MG63 (cell line): ENCODE measurements around the gene BIVM. TPM values are rescaled to one million over a fixed set of nuclear protein-coding genes. Genes with fewer than 3 reads are reported as not detected.

Experiments
- DNase-seq: peaks from one replicate; pipeline ENCODE4 v3.0.0-alpha.2; 2020
- H3K27me3 ChIP-seq: fragments of 250-450 bp; sonication (Bioruptor Pico); 2 replicates; pipeline ENCODE4 v1.5.1; 2020; ENCODE audit warnings: mild to moderate bottlenecking, moderate library complexity
- H3K36me3 ChIP-seq: fragments of 250-450 bp; sonication (Bioruptor Pico); 2 replicates; pipeline ENCODE4 v1.5.1; 2020; ENCODE audit warnings: mild to moderate bottlenecking, moderate library complexity
- H3K4me3 ChIP-seq: fragments of 250-450 bp; sonication (Bioruptor Pico); 2 replicates; pipeline ENCODE4 v1.5.1; 2020; ENCODE audit warnings: mild to moderate bottlenecking, moderate library complexity
- H3K9me3 ChIP-seq: fragments of 250-450 bp; sonication (Bioruptor Pico); 2 replicates; pipeline ENCODE4 v1.5.1; 2020; ENCODE audit warnings: mild to moderate bottlenecking, moderate library complexity
- total RNA-seq: library from RNA; depleted of rRNA; stranded (reverse); fragments of >200 nt; shearing (Covaris generic); gene quantifications from 2 replicates; pipeline ENCODE4 v1.2.3, GENCODE V29; 2014; ENCODE audit warnings: low replicate concordance

The BIVM gene
- total RNA-seq, 1 experiment from 2014 or later, result 12.8 TPM

DNA sequence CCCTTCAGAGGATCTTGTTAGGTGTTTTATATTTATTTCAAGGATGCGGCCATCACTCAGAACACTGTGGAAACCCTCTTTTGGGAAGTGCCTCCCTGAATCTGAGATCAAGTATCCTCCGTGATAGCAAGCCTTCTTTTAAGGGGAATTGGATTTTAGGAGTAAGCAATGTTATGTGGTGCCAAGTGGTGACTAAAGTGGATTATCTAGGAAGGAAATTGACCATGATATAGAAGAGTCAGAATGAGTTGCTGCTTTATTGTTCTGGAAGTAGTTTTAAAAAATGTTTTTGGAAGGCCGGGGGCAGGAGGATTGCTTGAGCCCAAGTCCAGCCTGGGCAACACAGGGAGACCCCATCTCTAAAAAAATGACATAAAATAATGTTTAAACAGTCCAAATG lies 53.6 kb downstream of the BIVM start:
- Histone ChIP-seq H3K4me3 (no peak overlapping the region), H3K9me3 (no peaks in the 10 kb centered on the region), H3K36me3 (peaks cover 39% of the 10 kb centered on the region), H3K27me3 (no peaks in the 10 kb centered on the region)
- DNase-seq, result no peak

DNA sequence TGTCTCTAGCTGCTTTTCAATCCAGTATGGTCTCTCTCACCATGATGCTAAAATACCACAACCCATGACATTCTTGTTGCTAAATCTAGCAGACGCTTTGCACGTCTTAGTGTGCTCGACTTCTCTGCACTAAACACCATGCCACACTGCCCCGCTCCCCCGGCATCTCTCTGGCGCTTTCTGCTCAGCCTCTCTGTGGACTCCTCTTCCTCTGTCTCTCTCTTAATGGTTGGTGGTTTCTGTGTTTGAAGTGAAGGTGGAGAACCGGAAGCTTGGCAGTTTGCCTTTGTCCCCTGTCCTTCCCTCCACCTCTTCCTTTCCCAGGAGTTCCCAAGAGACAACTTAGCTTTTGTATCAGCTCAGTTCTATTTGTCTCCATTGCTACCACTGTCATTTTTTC lies 55.8 kb downstream of the BIVM start:
- no peaks in the 10 kb centered on the region for H3K9me3 ChIP-seq
- no peaks in the 10 kb centered on the region for H3K27me3 ChIP-seq
- peaks cover 56% of the 10 kb centered on the region for H3K36me3 ChIP-seq
- no peak overlapping the region for H3K4me3 ChIP-seq
- no peak for DNase-seq

DNA sequence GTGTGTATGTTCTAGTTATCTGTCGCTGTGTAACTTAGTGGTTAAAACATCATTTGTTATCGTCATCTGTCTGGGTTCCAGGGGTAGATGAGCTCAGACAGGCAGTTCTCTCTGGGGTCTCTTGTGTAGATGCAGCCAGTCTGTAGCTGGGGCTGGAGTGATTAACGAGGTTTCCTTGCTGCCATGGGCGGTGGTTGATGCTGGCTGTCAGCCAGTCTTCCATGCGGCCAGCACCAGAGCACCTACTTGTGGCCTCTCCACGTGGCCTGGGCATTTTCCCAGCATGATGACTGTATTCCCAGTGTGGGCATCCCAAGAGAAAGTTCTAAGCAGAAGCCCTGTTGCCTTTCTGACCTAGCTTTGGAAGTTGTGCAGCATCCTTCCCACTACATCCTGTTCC lies 57.6 kb downstream of the BIVM start:
- H3K4me3 ChIP-seq, result no peak overlapping the region
- H3K9me3 ChIP-seq, result no peaks in the 10 kb centered on the region
- no peaks in the 10 kb centered on the region for H3K27me3 ChIP-seq
- DNase-seq, result peak; percentile 40
- peaks cover 70% of the 10 kb centered on the region for H3K36me3 ChIP-seq

DNA sequence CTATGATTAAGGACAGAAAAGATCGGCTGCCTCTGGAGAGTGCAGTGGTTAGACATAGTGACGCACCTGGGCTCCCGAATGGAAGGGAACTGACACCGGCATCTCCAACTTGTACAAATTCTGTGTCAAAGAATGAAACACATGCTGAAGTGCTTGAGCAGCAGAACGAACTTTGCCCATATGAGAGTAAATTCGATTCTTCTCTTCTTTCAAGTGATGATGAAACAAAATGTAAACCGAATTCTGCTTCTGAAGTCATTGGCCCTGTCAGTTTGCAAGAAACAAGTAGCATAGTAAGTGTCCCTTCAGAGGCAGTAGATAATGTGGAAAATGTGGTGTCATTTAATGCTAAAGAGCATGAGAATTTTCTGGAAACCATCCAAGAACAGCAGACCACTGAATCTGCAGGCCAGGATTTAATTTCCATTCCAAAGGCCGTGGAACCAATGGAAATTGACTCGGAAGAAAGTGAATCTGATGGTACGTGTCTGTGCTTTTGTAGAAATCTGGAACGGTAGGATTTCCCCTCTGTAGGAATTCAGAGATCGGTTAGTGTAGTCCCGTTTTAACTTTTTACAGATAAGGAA lies 63.8 kb downstream of the BIVM start:
- 0 out of 2 replicates have a peak, but pooled peaks cover 1% of the 10 kb centered on the region for H3K9me3 ChIP-seq
- no peak overlapping the region for H3K4me3 ChIP-seq
- H3K36me3 ChIP-seq, result peaks cover 77% of the 10 kb centered on the region
- H3K27me3 ChIP-seq, result no peaks in the 10 kb centered on the region
- no peak for DNase-seq

DNA sequence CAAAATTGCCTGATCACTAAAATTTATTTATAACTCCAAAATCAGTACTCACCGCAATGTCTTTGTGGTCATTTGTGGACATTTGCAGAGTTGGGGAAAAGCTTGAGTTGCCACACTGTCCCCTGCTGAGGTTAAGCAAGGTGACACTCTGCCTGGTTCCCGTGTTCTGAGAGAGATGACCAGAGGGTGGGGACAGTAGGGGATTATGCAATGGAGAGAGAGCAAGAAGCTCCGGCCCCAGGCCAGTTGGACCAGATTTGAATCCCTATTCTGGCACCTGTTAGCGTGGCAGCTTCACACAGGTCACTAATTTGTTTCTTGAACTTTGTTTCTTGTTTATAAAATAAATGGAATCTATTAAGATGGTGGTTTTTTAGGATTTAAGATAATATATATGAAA lies 64.7 kb downstream of the BIVM start:
- Histone ChIP-seq H3K36me3 (peaks cover 74% of the 10 kb centered on the region), H3K9me3 (0 out of 2 replicates have a peak, but pooled peaks cover 1% of the 10 kb centered on the region), H3K4me3 (no peak overlapping the region), H3K27me3 (no peaks in the 10 kb centered on the region)
- DNase-seq, result no peak

DNA sequence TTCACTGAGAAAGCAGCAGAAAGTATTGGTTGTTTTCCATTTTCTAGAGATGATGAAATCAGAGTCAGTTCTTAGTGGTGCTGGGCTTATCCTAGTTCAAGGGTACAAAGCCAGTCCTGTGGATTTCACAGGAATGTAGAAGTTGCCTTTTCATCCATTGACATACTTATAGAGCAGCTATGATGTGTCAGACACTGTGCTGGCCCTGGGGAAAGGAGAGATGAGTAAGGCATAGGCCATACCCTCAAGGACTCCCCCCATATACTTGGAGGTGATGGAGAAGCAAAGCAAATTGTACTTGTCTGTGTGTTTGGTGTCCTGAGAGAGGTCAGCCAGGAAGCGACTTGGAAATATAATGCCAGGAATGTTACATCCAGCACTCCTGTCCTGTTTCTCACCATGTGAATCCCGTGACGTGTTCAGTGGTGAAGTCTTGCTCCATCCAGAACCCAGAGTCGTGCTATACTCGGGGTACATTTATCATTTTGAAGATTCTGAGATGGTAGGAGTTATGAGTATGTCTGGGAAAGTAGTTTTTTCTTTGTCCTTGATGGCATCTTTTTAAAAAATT lies 69.5 kb downstream of the BIVM start:
- Histone ChIP-seq H3K4me3 (no peak overlapping the region), H3K9me3 (0 out of 2 replicates have a peak, but pooled peaks cover 1% of the 10 kb centered on the region), H3K27me3 (no peaks in the 10 kb centered on the region), H3K36me3 (peaks cover 57% of the 10 kb centered on the region)
- DNase-seq, result no peak

DNA sequence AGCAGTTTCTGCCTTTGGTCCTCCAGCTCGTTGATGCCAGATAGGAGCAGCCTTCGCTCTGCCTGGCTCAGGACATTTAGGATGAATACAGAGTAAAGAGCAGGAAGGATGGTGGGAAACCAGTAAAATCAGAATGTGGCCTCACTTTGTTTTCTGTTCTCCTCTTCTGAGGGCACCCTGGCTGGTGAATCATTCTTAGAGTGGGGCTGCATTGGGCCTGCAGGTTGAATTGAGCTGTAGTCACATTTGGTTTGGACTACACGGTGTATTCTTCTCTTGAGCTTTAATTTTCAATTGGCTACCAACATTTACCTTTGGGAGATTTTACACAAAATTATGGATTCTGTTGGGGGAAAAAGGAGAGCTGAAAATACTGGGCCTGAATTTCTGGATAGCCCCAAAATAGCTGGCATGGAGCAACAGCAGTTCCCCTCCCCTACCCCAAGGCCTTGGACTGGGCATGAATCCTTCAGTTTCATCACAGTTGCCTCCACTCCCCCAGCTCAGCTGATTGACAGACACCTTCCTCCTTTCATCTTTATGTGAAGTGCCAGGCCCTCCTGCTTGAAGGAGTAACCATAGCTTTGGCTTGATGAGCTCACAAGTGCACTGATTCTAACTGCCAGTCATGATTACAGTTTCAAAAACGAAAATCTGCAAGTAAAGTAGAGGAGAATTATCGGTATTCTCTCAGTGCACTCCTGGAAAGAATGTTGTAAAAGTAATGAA lies 71.2 kb downstream of the BIVM start:
- H3K27me3 ChIP-seq, result no peaks in the 10 kb centered on the region
- H3K9me3 ChIP-seq, result no peaks in the 10 kb centered on the region
- no peak overlapping the region for H3K4me3 ChIP-seq
- peaks cover 54% of the 10 kb centered on the region for H3K36me3 ChIP-seq
- no peak for DNase-seq

DNA sequence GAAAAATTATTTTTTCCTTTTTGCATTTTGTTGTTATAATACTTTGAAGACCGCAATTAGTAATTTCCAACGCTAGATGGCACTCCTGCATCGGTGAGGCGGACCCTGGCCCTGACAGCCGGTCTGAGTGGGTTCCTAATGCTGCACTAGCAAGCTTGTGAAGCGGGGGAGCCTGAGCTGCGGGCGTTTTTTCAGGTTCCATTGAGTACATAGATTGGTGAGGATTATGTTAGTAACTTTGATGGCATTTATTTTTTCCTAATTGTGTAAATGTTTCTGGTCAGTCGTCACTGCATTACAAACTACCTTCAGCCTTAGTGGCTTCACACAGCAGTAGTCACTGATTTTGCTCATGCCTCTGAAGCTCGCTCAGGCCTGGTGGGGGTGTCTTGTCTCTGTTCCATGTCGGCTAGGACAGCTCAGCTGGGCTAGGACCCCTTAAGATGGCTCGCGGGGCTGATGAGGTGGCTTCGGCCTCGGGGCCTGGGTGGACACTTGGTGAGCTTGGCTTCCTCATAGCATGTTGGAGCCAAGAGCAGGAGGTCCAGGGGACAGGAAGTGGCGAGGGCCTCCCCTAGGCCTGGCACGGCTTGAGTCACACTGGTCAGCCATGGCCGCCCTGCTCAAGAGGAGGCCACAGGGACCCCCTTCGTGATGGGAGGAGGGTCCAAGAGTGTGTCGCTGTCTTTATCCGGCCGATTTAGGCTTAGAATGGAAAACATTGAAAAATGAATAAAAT lies 71.9 kb downstream of the BIVM start:
- peak; percentile 36 for DNase-seq
- Histone ChIP-seq H3K27me3 (no peaks in the 10 kb centered on the region), H3K4me3 (no peak overlapping the region), H3K9me3 (no peaks in the 10 kb centered on the region), H3K36me3 (peaks cover 54% of the 10 kb centered on the region)

DNA sequence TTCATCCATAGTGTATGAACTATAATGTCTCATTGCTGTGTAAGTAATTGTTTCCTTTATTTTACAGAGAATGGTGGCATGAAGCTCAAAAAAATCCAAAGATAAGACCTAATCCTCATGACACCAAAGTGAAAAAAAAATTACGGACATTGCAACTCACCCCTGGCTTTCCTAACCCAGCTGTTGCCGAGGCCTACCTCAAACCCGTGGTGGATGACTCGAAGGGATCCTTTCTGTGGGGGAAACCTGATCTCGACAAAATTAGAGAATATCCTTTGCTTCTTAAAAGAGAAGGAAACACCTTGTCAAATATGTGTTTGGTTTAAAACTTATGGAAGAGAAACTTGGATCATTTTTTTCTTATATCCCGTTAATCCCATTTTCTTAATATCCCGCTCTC lies 73.2 kb downstream of the BIVM start:
- DNase-seq, result no peak
- Histone ChIP-seq H3K4me3 (no peak overlapping the region), H3K36me3 (peaks cover 56% of the 10 kb centered on the region), H3K9me3 (no peaks in the 10 kb centered on the region), H3K27me3 (no peaks in the 10 kb centered on the region)

DNA sequence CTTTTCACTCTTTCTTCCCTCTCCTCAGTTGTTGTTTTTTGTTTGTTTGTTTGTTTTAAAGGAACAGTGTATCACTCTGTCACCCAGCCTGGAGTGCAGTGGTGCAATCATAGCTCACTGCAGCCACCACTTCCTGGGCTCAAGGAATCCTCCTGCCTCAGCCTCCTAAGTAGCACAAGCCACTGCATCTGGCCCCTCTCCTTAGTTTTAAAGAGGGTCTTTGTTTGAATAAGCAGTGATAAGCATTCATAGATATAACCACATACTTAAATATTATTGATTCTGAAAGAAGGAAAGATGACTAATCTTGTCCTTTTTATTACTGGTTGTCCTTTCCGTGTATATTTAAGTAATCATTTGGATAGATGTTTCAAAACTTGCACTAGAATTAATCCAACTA lies 73.6 kb downstream of the BIVM start:
- Histone ChIP-seq H3K9me3 (no peaks in the 10 kb centered on the region), H3K27me3 (no peaks in the 10 kb centered on the region), H3K4me3 (no peak overlapping the region), H3K36me3 (peaks cover 56% of the 10 kb centered on the region)
- no peak for DNase-seq

DNA sequence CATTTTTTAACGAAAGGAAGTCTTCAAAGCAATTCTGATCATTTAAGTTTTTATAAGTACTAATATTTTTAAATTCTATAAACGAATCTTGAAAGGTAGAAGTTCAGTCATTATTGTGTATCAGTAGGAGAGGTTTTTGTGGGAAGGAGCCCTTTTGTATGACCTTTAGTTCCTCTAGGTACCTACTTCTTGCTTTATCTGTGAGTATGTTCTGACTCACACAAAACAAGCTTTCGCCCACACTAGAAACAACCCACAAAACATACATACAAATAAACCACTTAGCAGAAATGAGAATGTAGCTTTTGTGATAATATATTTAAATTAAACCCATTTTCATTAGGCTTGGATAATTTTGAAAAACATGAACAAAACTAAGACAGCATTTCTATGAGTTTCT lies 74.7 kb downstream of the BIVM start:
- no peaks in the 10 kb centered on the region for H3K9me3 ChIP-seq
- H3K4me3 ChIP-seq, result no peak overlapping the region
- no peak for DNase-seq
- no peaks in the 10 kb centered on the region for H3K27me3 ChIP-seq
- H3K36me3 ChIP-seq, result peaks cover 52% of the 10 kb centered on the region

DNA sequence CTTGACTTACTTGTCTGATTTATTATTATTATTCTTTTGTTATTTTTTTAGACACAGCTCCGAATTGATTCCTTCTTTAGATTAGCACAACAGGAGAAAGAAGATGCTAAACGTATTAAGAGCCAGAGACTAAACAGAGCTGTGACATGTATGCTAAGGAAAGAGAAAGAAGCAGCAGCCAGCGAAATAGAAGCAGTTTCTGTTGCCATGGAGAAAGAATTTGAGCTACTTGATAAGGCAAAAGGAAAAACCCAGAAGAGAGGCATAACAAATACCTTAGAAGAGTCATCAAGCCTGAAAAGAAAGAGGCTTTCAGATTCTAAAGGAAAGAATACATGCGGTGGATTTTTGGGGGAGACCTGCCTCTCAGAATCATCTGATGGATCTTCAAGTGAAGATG lies 76.3 kb downstream of the BIVM start:
- H3K9me3 ChIP-seq, result no peaks in the 10 kb centered on the region
- no peak for DNase-seq
- no peaks in the 10 kb centered on the region for H3K27me3 ChIP-seq
- H3K36me3 ChIP-seq, result peaks cover 45% of the 10 kb centered on the region
- no peak overlapping the region for H3K4me3 ChIP-seq

DNA sequence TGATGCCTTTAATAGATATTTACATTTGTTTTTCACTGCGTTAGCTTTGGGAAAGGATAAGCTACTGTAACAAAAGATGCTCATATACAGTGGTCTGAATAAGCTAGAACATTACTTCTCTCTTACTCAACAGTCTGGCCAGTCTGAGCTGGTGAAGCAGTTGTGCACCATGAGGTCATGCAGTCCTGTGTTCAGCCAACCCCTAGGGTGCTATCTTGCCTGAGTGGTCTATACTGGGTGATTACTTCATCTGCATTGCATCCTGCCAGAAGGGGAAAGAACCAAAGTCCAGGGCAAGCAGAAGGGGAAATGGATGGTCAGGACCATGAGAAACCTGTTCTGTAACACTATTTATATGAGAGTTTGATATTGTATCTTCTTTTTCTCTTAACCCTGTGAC lies 78.4 kb downstream of the BIVM start:
- H3K36me3 ChIP-seq, result peaks cover 31% of the 10 kb centered on the region
- no peaks in the 10 kb centered on the region for H3K27me3 ChIP-seq
- no peaks in the 10 kb centered on the region for H3K9me3 ChIP-seq
- no peak for DNase-seq
- H3K4me3 ChIP-seq, result no peak overlapping the region

DNA sequence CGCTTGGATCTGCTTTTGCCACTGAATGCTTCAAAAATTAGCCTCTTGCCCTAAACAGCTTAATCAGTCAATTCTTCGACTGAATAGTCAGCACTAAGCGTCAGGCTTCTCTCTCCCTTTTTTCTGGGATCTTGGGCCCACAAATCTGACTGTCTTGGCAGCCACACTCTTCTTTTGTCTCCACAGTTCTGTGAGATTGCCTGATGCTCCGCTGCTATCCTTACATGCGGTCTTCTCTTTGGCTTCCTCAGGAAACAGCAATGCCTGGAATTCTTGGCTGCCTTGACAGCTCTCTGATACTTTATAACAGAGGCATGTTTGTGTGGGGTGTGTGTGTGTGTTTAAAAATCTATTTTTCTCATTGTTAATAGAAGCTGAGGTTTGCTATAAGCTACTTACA lies 79.6 kb downstream of the BIVM start:
- DNase-seq, result no peak
- Histone ChIP-seq H3K27me3 (no peaks in the 10 kb centered on the region), H3K36me3 (peaks cover 25% of the 10 kb centered on the region)

DNA sequence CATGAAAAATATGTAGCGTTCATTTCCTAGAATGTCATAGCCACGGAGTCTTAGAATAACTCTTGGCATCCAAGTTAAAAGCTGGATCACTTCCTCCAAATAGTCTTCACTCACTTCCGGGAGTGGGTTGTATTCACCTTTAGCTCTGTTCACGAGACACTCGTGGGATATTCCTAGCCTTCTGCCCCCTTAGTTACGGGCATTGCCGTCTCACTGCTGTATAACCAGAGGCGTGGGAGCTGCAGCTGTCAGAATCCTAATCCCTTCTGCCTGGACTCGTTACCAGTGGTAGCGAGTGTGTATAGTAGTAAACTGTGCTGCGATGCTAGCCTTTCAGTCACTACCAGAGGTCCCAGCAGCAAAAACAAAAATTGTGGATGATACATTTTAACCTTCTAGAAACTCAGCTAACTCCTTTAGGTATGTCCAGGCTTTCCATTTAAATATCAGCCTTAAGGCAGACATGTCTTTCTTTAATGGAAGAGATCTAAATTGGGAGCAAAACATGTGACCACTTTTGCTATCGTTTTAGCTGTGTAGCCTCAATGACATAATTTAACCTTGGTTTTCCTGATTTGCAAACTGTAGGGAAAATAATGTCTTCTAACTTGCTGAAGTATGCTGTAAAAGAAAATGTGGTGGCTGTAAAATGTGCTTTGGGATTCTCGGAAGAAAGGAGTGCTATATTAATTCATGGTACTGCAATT lies 81.0 kb downstream of the BIVM start:
- no peak overlapping the region for H3K4me3 ChIP-seq
- H3K9me3 ChIP-seq, result no peaks in the 10 kb centered on the region
- peaks cover 14% of the 10 kb centered on the region for H3K36me3 ChIP-seq
- H3K27me3 ChIP-seq, result no peaks in the 10 kb centered on the region
- DNase-seq, result no peak

More for the DNA sequence above, 79.6 kb downstream of the BIVM start:
- H3K9me3 ChIP-seq, result no peaks in the 10 kb centered on the region
- H3K4me3 ChIP-seq, result no peak overlapping the region

DNA sequence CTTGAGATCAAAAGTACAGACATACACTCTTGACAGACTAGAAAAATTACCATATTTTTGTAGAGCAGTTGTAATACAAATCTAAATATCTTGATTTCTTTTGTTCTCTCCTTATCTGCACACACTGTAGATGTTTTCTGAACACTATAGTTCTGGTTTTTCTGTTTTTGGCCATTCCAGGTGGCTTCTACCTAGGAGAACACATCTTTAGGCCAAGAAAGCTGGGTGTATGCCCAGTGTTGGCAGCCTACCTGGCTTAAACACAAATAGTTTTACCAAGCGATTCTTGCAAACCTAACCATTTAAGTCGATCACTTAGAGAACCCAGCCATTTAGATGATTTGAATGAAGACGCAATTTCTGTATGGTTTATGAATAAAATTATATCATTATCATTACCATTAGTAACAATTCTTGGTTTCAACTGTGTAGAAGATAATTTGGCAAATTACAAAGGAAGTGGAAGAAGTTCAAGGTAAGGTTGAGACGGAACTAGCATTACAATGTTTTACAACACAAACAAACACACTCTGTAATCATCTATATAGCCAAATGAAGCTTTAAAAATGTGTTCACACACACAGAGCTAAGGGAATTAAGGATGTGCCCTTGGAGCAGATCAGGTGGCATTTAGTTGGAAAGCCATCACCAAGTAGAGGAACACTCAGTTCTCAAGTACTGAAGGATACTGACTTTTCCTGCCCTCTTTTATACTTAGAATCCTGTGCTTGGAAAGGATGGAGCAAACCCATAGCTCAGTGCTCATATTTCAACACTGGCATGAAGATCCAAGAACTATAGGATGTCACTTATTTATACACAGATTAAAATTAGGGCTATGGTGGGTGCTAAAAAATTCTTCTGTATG lies 83.1 kb downstream of the BIVM start:
- no peaks in the 10 kb centered on the region for H3K9me3 ChIP-seq
- H3K36me3 ChIP-seq, result no peaks in the 10 kb centered on the region; the same call in 1 of the 2 replicates
- no peaks in the 10 kb centered on the region for H3K27me3 ChIP-seq
- H3K4me3 ChIP-seq, result no peak overlapping the region
- DNase-seq, result no peak
